GM10847 (cell line): ENCODE measurements around the gene PGAP3.

Experiments
- POLR2A ChIP-seq: IDR thresholded peaks from 2 replicates; pipeline ENCODE4 v1.6.1; 2011; ENCODE audit not compliant: insufficient read length; ENCODE audit errors: extremely low read depth

PGAP3 gene

DNA sequence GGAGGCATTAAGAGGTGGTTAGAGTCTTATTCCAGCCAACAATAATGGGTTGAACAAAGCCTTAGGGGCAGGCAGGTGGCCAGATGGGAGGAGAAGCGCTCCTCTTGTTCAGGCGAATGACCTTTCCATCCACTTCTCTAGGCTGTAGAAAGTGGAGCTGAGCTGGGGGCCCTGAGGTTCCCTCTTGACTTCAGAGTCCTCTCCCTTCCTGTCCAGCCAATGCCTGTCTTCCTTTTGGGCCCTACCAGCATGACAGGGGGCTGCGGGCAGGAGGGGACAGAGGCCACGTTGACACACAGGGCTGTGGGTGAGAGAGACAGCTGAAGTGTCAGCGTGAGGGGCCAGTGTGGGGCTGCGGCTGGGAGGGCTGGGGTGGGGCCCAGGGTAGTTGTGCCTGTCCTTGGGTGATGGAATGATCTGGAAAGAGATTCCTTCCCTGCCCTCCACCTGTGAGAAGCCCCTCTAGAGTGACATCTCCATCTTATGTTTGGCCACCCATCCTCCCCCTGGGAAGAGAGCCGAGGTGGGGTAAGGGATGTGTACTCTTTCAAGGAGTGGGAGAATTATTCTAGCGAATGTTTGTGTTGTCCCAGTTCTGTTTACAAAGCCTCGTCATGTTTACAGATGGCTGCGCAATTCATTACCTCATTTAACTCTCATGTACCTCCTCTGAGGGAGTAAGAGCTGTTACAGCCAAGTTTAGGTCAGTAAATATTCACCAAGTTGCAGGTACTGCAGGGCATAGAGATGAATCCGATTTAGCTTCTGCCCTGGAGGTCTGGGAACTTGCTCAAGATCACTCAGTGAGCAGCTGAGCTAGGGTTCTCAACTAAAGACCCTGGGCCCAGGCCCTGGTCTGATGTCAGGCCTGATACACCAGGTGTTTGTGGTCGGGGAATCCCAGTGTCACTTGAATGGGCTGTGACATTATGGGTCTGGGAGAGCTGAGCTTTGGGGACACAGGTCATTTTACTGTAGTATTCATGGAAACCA is 15.3 kb upstream of the PGAP3 start:
- TF ChIP-seq POLR2A: no peak

- no peak for TF ChIP-seq POLR2A
Observed at GRCh38 chr17:39701784-39702422, 14.0 kb upstream of the PGAP3 start.

GRCh38 chr17:39701012-39701783 is 13.3 kb upstream of the PGAP3 start:
- no peak for TF ChIP-seq POLR2A

DNA sequence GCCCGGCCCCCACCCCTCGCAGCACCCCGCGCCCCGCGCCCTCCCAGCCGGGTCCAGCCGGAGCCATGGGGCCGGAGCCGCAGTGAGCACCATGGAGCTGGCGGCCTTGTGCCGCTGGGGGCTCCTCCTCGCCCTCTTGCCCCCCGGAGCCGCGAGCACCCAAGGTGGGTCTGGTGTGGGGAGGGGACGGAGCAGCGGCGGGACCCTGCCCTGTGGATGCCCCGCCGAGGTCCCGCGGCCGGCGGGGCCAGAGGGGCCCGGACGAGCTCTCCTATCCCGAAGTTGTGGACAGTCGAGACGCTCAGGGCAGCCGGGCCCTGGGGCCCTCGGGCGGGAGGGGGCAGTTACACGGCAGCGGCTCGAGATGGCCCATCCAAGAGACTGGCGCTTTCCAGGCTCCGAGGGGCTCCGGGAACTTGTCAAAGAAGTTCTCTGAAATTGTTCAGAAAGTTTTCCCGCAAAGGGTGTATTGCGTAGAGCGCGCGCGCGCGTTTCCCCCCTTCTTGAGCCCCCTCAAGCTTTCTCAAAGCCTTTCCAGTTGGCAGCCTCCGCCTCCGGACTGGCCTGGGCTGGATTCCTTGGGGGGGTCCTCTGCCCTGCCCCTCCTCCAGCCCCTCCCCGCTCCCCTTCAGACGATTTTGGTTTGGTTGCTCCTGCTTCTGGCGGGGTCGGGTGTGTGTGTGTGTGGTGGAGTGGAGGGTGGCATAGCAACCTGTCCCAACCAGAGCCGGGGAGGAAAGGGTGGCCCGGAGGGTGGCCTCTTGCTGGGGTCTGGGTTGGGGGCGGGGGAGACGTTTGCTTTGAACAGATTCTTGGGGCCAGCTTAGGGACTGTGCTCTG is 12.5 kb upstream of the PGAP3 start:
- no peak for TF ChIP-seq POLR2A

GRCh38 chr17:39699818-39700147 is 11.9 kb upstream of the PGAP3 start, which contains the start of gene ERBB2:
TSS of gene ERBB2 (plus strand) at chr17:39700064. CDS start at chr17:39700239, 175 bp downstream.
- no peak for TF ChIP-seq POLR2A

GRCh38 chr17:39697961-39698360 is 10.1 kb upstream of the PGAP3 start:
- TF ChIP-seq POLR2A: no peak

GRCh38 chr17:39696731-39697130 is 8.9 kb upstream of the PGAP3 start:
- TF ChIP-seq POLR2A: no peak

DNA sequence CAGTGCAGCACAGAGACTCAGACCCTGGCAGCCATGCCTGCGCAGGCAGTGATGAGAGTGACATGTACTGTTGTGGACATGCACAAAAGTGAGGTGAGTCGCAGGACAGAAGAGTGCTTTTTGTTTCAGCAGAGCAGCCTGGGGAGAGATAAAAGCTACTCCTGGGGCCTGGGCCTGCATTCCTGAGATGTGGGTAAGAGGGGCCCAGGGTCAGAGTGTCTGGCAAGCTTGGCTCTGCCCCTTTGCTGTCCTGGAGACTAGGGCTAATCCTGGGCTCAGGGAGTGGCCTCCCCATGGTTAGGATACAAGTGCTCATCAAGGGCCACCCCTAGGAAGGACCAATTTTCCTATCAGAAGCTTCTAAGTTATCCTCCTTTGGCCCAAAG is 7.2 kb upstream of the PGAP3 start:
- TF ChIP-seq POLR2A: no peak

DNA sequence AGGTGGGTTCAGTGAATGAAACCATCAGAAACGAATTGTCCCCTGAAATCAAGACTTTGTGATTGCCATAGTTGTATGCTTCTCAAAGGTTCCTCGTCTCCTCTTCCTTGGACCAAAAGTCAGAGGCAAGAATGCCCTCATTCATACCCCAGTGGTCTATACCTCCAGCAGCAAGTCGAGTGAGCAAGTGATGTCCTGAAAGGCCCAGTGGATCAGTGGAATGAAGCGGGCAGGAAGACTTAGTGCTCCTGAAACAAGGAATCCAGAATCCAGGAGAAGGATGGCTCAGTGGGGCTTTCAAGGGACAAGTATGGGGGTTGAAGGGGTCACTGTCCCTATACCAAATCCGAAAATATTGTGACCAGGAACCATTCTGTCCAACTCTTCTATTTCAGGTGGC is 6.7 kb upstream of the PGAP3 start:
- TF ChIP-seq POLR2A: no peak

DNA sequence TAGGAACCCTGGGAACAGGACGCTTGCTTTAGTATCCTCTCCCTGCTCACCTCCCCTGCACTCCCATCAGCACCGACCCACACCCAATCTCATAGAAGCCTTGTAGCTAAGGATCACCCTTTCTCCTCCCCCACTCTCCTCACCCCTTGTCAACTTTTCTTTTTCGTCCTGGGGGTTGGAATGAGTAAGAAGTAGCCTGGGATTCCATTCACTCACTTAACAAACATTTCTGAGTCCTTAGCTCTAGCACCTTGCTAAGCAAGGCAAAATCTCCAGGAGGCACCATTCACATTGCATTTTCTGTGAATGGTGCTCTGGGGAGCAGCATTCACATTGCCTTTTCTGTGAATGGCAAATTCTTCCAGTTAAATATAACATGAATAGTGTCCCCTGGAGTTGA is 1.1 kb upstream of the PGAP3 start:
- no peak for TF ChIP-seq POLR2A

- no peak for TF ChIP-seq POLR2A
Observed at GRCh38 chr17:39688475-39688835, 598 bp upstream of the PGAP3 start.

GRCh38 chr17:39687101-39687545 is 734 bp downstream of the PGAP3 start:
- TF ChIP-seq POLR2A: no peak

DNA sequence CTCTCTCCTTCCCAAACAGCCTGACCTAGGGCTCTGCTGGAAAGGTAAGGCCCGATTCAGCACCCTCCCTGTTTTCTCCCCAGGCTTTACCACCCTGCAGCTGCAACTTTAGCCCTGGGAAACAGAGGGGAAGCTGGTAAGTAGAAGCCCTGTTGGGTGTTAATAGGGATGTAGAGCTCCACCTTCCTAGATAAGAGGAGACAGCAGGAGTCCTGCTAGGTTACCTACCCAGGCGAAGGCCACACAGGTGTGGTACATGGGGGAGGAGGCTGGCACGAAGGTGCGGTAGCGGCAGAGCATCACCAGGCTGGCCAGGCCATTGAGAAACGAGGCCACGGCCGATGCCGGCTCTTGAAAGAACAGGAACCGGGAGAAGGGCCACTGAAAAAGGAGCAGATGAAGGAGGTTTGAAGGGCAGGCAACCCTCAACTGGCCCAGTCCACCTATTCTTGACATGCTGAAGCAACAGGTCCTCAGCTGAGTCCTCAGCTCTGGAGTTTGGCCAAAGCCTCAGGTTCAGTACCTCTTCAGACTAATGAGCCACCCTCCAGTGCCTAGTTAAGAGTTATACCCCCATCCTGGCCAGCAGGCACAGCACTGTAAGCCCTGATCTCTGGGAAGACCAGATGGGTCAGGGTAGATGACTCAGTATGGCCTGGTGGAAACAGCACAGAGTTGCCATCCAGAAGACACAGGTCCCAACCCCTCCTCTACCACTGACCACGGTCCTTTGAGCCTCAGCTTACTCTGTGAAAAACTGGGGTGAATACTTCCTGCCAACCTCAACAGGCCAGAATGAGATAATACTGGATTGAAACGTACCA is 3.3 kb downstream of the PGAP3 start:
- TF ChIP-seq POLR2A: no peak
